Loucy (cell line): ENCODE results near the gene DLG1.

Source experiments
- H2AFZ ChIP-seq: fragments of 200-600 bp; sonication (generic); 2 replicates; pipeline ENCODE4 v1.6.0; 2016; ENCODE audit warnings: antibody characterized with exemption, mild to moderate bottlenecking, low read length, moderate library complexity
- H3F3A ChIP-seq: fragments of 200-600 bp; 2 replicates; pipeline ENCODE4 v1.6.0; 2016; ENCODE audit warnings: antibody characterized with exemption, low read depth, mild to moderate bottlenecking
- H3K27me3 ChIP-seq: fragments of 200-600 bp; sonication (generic); 2 replicates; pipeline ENCODE4 v1.6.1; 2014; ENCODE audit warnings: low read length, mild to moderate bottlenecking; ENCODE audit not compliant: insufficient read depth, poor library complexity, severe bottlenecking
- H3K36me3 ChIP-seq: fragments of 200-600 bp; sonication (generic); 2 replicates; pipeline ENCODE4 v1.6.1; 2016; ENCODE audit warnings: low read length; ENCODE audit not compliant: insufficient read depth
- H3K4me1 ChIP-seq: fragments of 200-600 bp; sonication (generic); 2 replicates; pipeline ENCODE4 v1.5.1; 2014; ENCODE audit warnings: low read length, mild to moderate bottlenecking; ENCODE audit not compliant: insufficient read depth, poor library complexity, severe bottlenecking
- H3K4me2 ChIP-seq: fragments of 200-600 bp; sonication (generic); 2 replicates; pipeline ENCODE4 v1.6.0; 2014; ENCODE audit warnings: antibody characterized with exemption, low read length, low read depth, mild to moderate bottlenecking; ENCODE audit not compliant: poor library complexity, severe bottlenecking
- H3K4me3 ChIP-seq: fragments of 200-600 bp; sonication (generic); 2 replicates; pipeline ENCODE4 v1.5.1; 2014; ENCODE audit warnings: low read length, mild to moderate bottlenecking, mixed read lengths; ENCODE audit not compliant: poor library complexity, severe bottlenecking
- H3K79me2 ChIP-seq: fragments of 200-600 bp; sonication (generic); 2 replicates; pipeline ENCODE4 v1.6.1; 2014; ENCODE audit warnings: low read length; ENCODE audit not compliant: insufficient read depth
- H3K9ac ChIP-seq: fragments of 200-600 bp; sonication (generic); 2 replicates; pipeline ENCODE4 v1.6.0; 2014; ENCODE audit warnings: mild to moderate bottlenecking, low read depth, low read length, moderate library complexity; ENCODE audit not compliant: poor library complexity, severe bottlenecking
- H3K9me2 ChIP-seq: fragments of 200-600 bp; sonication (generic); replicated peaks from 2 replicates; pipeline ENCODE4 v1.6.1; 2016; ENCODE audit warnings: low read depth, low read length, mixed read lengths
- H3K9me3 ChIP-seq: fragments of 200-600 bp; sonication (generic); 2 replicates; pipeline ENCODE4 v1.6.1; 2014; ENCODE audit warnings: mild to moderate bottlenecking, antibody characterized with exemption, low read length, low read depth; ENCODE audit not compliant: insufficient read depth
- H4K20me1 ChIP-seq: fragments of 200-600 bp; sonication (generic); 2 replicates; pipeline ENCODE4 v1.6.0; 2014; ENCODE audit warnings: antibody characterized with exemption, low read length, mild to moderate bottlenecking; ENCODE audit not compliant: insufficient read depth, poor library complexity, severe bottlenecking
- EZH2phosphoT487 ChIP-seq: fragments of 200-600 bp; IDR thresholded peaks from 2 replicates; pipeline ENCODE4 v1.6.1; 2018; ENCODE audit warnings: antibody characterized with exemption, mild to moderate bottlenecking, moderate library complexity, borderline replicate concordance
- TF ChIP-seq, protein P1 (sequence below): fragments of 200-600 bp; sonication (generic); conservative IDR thresholded peaks from 2 replicates; pipeline ENCODE4 v1.5.1; 2014; ENCODE audit warnings: mild to moderate bottlenecking, antibody characterized with exemption, low read length

DLG1 gene

DNA sequence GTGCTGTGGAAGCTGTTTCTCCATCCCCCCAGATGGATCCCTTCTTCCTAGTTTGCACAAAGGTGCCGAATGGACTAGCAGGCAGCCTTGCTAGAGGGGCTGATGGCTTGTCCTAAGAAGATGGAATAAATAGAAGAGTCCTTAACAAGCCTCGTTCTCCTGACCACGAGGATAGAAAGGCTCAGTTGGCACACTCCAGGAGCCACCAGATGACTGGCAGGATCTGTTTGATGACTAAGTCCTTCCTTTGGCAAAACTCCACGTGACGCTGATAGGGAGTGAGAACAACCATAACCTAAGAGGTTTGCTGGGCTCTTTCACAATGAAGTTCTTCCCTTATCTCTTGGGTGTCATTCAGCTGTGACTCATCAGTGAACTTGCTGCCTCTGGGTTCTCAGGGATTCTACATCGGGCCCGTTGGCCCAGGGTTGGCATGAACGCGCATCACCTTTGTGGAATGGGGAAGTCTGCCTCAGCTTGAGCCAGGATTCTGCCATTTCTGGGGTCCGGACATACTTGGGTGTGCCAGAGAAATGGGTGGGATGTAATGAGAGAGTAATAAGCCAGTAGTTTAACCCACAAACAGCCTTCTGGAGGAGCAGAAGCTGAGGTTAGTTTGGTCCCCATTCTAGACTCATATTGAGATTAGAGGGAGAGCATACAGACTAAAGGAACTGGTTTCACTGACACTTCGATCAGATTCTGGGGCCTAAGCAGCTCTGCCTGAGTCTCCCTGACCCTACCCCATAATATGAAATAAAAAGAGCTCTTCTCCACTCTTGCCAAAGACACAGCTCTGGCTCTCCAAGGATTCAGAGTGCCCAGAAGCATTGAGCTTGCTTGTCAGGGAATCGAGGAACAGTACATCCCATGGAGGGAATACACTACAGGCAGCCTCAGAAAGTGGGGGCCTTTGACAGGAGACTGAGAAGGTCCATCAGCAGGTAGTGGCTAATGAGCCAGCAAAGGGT lies 266.8 kb downstream of the DLG1 start:
- H4K20me1 ChIP-seq = no peaks in the 10 kb centered on the region
- H3K4me2 ChIP-seq = no peak overlapping the region
- H3K79me2 ChIP-seq = no peaks in the 10 kb centered on the region
- H3F3A ChIP-seq = no peaks in the 10 kb centered on the region
- no peaks in the 10 kb centered on the region for H3K27me3 ChIP-seq
- H3K36me3 ChIP-seq = no peaks in the 10 kb centered on the region
- TF ChIP-seq, protein P1, sequence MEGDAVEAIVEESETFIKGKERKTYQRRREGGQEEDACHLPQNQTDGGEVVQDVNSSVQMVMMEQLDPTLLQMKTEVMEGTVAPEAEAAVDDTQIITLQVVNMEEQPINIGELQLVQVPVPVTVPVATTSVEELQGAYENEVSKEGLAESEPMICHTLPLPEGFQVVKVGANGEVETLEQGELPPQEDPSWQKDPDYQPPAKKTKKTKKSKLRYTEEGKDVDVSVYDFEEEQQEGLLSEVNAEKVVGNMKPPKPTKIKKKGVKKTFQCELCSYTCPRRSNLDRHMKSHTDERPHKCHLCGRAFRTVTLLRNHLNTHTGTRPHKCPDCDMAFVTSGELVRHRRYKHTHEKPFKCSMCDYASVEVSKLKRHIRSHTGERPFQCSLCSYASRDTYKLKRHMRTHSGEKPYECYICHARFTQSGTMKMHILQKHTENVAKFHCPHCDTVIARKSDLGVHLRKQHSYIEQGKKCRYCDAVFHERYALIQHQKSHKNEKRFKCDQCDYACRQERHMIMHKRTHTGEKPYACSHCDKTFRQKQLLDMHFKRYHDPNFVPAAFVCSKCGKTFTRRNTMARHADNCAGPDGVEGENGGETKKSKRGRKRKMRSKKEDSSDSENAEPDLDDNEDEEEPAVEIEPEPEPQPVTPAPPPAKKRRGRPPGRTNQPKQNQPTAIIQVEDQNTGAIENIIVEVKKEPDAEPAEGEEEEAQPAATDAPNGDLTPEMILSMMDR = no peak
- TF ChIP-seq EZH2phosphoT487 = no peak
- no peaks in the 10 kb centered on the region for H3K9me2 ChIP-seq
- H3K9ac ChIP-seq = no peak overlapping the region
- no peak overlapping the region for H3K4me3 ChIP-seq
- no peak overlapping the region for H2AFZ ChIP-seq
- H3K9me3 ChIP-seq = no peaks in the 10 kb centered on the region
- H3K4me1 ChIP-seq = peaks cover 9% of the 10 kb centered on the region

- no peaks in the 10 kb centered on the region for H4K20me1 ChIP-seq
- no peaks in the 10 kb centered on the region for H3K79me2 ChIP-seq
- H3K9me2 ChIP-seq = no peaks in the 10 kb centered on the region
- no peaks in the 10 kb centered on the region for H3K9me3 ChIP-seq
- H3K4me1 ChIP-seq = peaks cover 9% of the 10 kb centered on the region
- no peaks in the 10 kb centered on the region for H3K36me3 ChIP-seq
- no peak overlapping the region for H2AFZ ChIP-seq
- H3F3A ChIP-seq = no peaks in the 10 kb centered on the region
- H3K9ac ChIP-seq = no peak overlapping the region
- H3K4me2 ChIP-seq = no peak overlapping the region
- no peak overlapping the region for H3K4me3 ChIP-seq
- TF ChIP-seq, protein P1 = no peak
- TF ChIP-seq EZH2phosphoT487 = no peak
- no peaks in the 10 kb centered on the region for H3K27me3 ChIP-seq
Measured at GRCh38 chr3:197030379-197031314, 267.8 kb downstream of the DLG1 start.

GRCh38 chr3:197029511-197030167 lies 268.8 kb downstream of the DLG1 start, which contains the start of gene MELTF:
TSS of gene MELTF (minus strand) at chr3:197029817. CDS start at chr3:197029702, 115 bp downstream.
- H3K4me1 ChIP-seq = peaks cover 9% of the 10 kb centered on the region
- no peaks in the 10 kb centered on the region for H3K27me3 ChIP-seq
- H3K79me2 ChIP-seq = no peaks in the 10 kb centered on the region
- no peaks in the 10 kb centered on the region for H3K9me3 ChIP-seq
- no peaks in the 10 kb centered on the region for H3F3A ChIP-seq
- TF ChIP-seq EZH2phosphoT487 = no peak
- TF ChIP-seq, protein P1 = peak; percentile 77
- peak within 1 kb of the TSS; percentile 74 for H3K4me3 ChIP-seq
- H3K9ac ChIP-seq = peak within 1 kb of the TSS; percentile 63
- peak within 1 kb of the TSS; percentile 91 for H2AFZ ChIP-seq
- no peaks in the 10 kb centered on the region for H3K36me3 ChIP-seq
- no peaks in the 10 kb centered on the region for H3K9me2 ChIP-seq
- peak within 1 kb of the TSS; percentile 72 for H3K4me2 ChIP-seq
- no peaks in the 10 kb centered on the region for H4K20me1 ChIP-seq
